ENCODE data around the gene ATRAID.

- no peak for TF ChIP-seq CTCF (conservative IDR thresholded peaks at IDR 0.05 in 1 of 2, IDR thresholded peaks at IDR 0.05 in 1 of 2; ENCODE audit: extremely low read depth in 1 of 2, insufficient read depth in 1 of 2, low read depth in 1 of 2, low read length in 2 of 2)
- TF ChIP-seq EZH2 (IDR thresholded peaks at IDR 0.05; ENCODE audit: borderline replicate concordance, low read length) = no peak
These were observed 6.8 kb downstream of the ATRAID start for GRCh38 chr2:27218614-27219013.

Data from mammary epithelial cell (primary cell).